ENCODE measurements around the gene CCT4.
"Not testable (repeated sequence)": the region's sequence is repeated elsewhere in the genome, so short reads cannot be mapped to it uniquely, and the experiment has no call there.

Gene CCT4

GRCh38 chr2:61877571-61878245, 10.7 kb downstream of the CCT4 start:
- DNase-seq: no peak

GRCh38 chr2:61876400-61876799, 12.1 kb downstream of the CCT4 start:
- no peak for DNase-seq

GRCh38 chr2:61866482-61867089, 21.9 kb downstream of the CCT4 start:
- DNase-seq: not testable (repeated sequence)

GRCh38 chr2:61862085-61862484, 26.4 kb downstream of the CCT4 start:
- no peak for DNase-seq

- no peak for DNase-seq
Measured at GRCh38 chr2:61857224-61857623, 31.2 kb downstream of the CCT4 start.

- DNase-seq: no peak
Measured at GRCh38 chr2:61855318-61855613, 33.2 kb downstream of the CCT4 start.

GRCh38 chr2:61854564-61855317, 33.7 kb downstream of the CCT4 start:
- DNase-seq: peak; percentile 94

- DNase-seq: peak; percentile 80
Measured at GRCh38 chr2:61853847-61854563, 34.5 kb downstream of the CCT4 start, which contains the start of gene FAM161A. FAM161A (minus strand) TSS chr2:61854060; CDS start chr2:61854041, 19 bp downstream.

GRCh38 chr2:61853086-61853846, 35.2 kb downstream of the CCT4 start:
- no peak for DNase-seq

- DNase-seq: not testable (repeated sequence)
Measured at GRCh38 chr2:61851270-61851669, 37.2 kb downstream of the CCT4 start.

- DNase-seq: no peak
Measured at GRCh38 chr2:61845320-61845719, 43.1 kb downstream of the CCT4 start.

- DNase-seq: no peak
Measured at GRCh38 chr2:61841286-61841685, 47.2 kb downstream of the CCT4 start.

- DNase-seq: no peak
Measured at GRCh38 chr2:61834893-61835292, 53.6 kb downstream of the CCT4 start.

GRCh38 chr2:61833971-61834370, 54.5 kb downstream of the CCT4 start:
- no peak for DNase-seq

- DNase-seq: no peak
Measured at GRCh38 chr2:61832183-61832841, 56.1 kb downstream of the CCT4 start.

GRCh38 chr2:61822255-61822654, 66.2 kb downstream of the CCT4 start:
- no peak for DNase-seq
